PC-3 (cell line): Measurements from ENCODE around the gene CIZ1. TPM values are rescaled to one million over a fixed set of nuclear protein-coding genes. Genes with fewer than 3 reads are reported as not detected.
"Not testable (repeated sequence)": the region's sequence is repeated elsewhere in the genome, so short reads cannot be mapped to it uniquely, and the experiment has no call there.

Source experiments
- ATAC-seq: fragments of 200-7000 bp; cut with Tn5 transposase; 2 replicates; pipeline ENCODE4 v1.9.1; 2020; ENCODE audit warnings: mild to moderate bottlenecking, moderate library complexity
- BruUV-seq: library from RNA; stranded (reverse); fragments of 400-500 nt; replicated peaks from 2 replicates; lab custom pipeline; 2021; lab: Mats Ljungman, UMichigan
- CTCF ChIA-PET: fragments of 300-600 bp; sonication (Branson Sonifier 250); formaldehyde crosslinking; loops from one replicate; lab custom pipeline; 2022; ENCODE audit warnings: antibody characterized with exemption; lab: Charles Lee
- POLR2A ChIA-PET: fragments of 300-600 bp; sonication (Branson Sonifier 250); formaldehyde crosslinking; loops from one replicate; lab custom pipeline; 2022; ENCODE audit warnings: antibody characterized with exemption; ENCODE audit not compliant: unreplicated experiment; lab: Charles Lee
- DNase-seq: peaks from one replicate; pipeline ENCODE4 v3.0.0-alpha.2; 2015
- H2AFZ ChIP-seq: fragments of 300-600 bp; sonication (generic); 2 replicates; pipeline ENCODE4 v1.6.0; 2016; ENCODE audit warnings: antibody characterized with exemption, low read length
- H3F3A ChIP-seq: fragments of 300-600 bp; sonication (generic); one replicate; pipeline ENCODE4 v1.6.0; 2017; ENCODE audit warnings: antibody characterized with exemption, low read length, control low read depth, mild to moderate bottlenecking; ENCODE audit not compliant: unreplicated experiment
- H3K27ac ChIP-seq: fragments of 300-600 bp; sonication (generic); 2 replicates; pipeline ENCODE4 v1.5.1; 2016; ENCODE audit warnings: mild to moderate bottlenecking, low read length
- H3K27me3 ChIP-seq: fragments of 300-600 bp; sonication (generic); 2 replicates; pipeline ENCODE4 v1.6.1; 2016; ENCODE audit warnings: low read length, mixed read lengths
- H3K36me3 ChIP-seq: fragments of 300-600 bp; sonication (generic); 2 replicates; pipeline ENCODE4 v1.6.1; 2016; ENCODE audit warnings: low read depth, mixed run types, low read length, mixed read lengths
- H3K4me1 ChIP-seq: fragments of 300-600 bp; sonication (generic); 2 replicates; pipeline ENCODE4 v1.5.1; 2016; ENCODE audit warnings: low read length; ENCODE audit not compliant: insufficient read depth
- H3K4me2 ChIP-seq: fragments of 300-600 bp; sonication (generic); 2 replicates; pipeline ENCODE4 v1.6.0; 2016; ENCODE audit warnings: low read length
- H3K4me3 ChIP-seq: fragments of 300-600 bp; sonication (generic); 2 replicates; pipeline ENCODE4 v1.5.1; 2016; ENCODE audit warnings: mild to moderate bottlenecking, low read length, mixed read lengths
- H3K79me2 ChIP-seq: fragments of 300-600 bp; sonication (generic); 2 replicates; pipeline ENCODE4 v1.6.1; 2017; ENCODE audit warnings: low read length, mixed read lengths
- H3K9ac ChIP-seq: fragments of 300-600 bp; sonication (generic); 2 replicates; pipeline ENCODE4 v1.6.0; 2016; ENCODE audit warnings: mild to moderate bottlenecking, low read length
- H3K9me2 ChIP-seq: fragments of 300-600 bp; sonication (generic); replicated peaks from 2 replicates; pipeline ENCODE4 v1.6.1; 2016; ENCODE audit warnings: mixed run types, low read length, mixed read lengths
- H3K9me3 ChIP-seq: fragments of 300-600 bp; sonication (generic); 2 replicates; pipeline ENCODE4 v1.6.1; 2016; ENCODE audit warnings: low read length, mixed read lengths
- H4K20me1 ChIP-seq: fragments of 300-600 bp; sonication (generic); 2 replicates; pipeline ENCODE4 v1.6.1; 2016; ENCODE audit warnings: low read length, mixed read lengths
- EZH2 ChIP-seq: fragments of 300-600 bp; sonication (generic); IDR thresholded peaks from one replicate; pipeline ENCODE4 v1.6.1; 2017; ENCODE audit warnings: antibody characterized with exemption, mild to moderate bottlenecking, low read length; ENCODE audit not compliant: unreplicated experiment
- EZH2phosphoT487 ChIP-seq: fragments of 300-600 bp; sonication (generic); IDR thresholded peaks from 2 replicates; pipeline ENCODE4 v1.6.1; 2018; ENCODE audit warnings: mild to moderate bottlenecking, antibody characterized with exemption, low read length, borderline replicate concordance
- intact Hi-C: fragments of 100-400 bp; cut with micrococcal nuclease; formaldehyde crosslinking; loops from 2 replicates; pipeline ENCODE4 v1.9.0; 2023
- total RNA-seq: library from RNA; depleted of rRNA; stranded (reverse); fragments of >200 nt; gene quantifications from 2 replicates; pipeline ENCODE4 v1.2.3, GENCODE V29; 2014
- TF ChIP-seq, protein P1 (sequence below): fragments of 300-600 bp; sonication (generic); conservative IDR thresholded peaks from 2 replicates; pipeline ENCODE4 v1.5.1; 2017; ENCODE audit warnings: antibody characterized with exemption, low read depth, mild to moderate bottlenecking, low read length

Gene CIZ1
- total RNA-seq, 1 experiment from 2014 or later = 46.1 TPM

- no peaks in the 10 kb centered on the region for H3K27me3 ChIP-seq
- TF ChIP-seq EZH2phosphoT487 = no peak
- ATAC-seq (no peak), DNase-seq (no peak)
- H3K4me1 ChIP-seq = no peaks in the 10 kb centered on the region
- no peak overlapping the region for H3K27ac ChIP-seq
- no peaks in the 10 kb centered on the region for H3K36me3 ChIP-seq
- no peak overlapping the region for H2AFZ ChIP-seq
- no peaks in the 10 kb centered on the region for H4K20me1 ChIP-seq
- no peaks in the 10 kb centered on the region for H3K79me2 ChIP-seq
- ChIA-PET POLR2A (no interaction called here), CTCF (no interaction called here)
- no peaks in the 10 kb centered on the region for H3K9me3 ChIP-seq
- no TSS peak for BruUV-seq
- H3K9me2 ChIP-seq = no peaks in the 10 kb centered on the region
- no peaks in the 10 kb centered on the region for H3F3A ChIP-seq
- intact Hi-C loops = no loop called here
- H3K4me3 ChIP-seq = no peak overlapping the region
- no peak overlapping the region for H3K9ac ChIP-seq
- no peak overlapping the region for H3K4me2 ChIP-seq
Measured at GRCh38 chr9:128232528-128233428, 41.4 kb upstream of the CIZ1 start.

DNA sequence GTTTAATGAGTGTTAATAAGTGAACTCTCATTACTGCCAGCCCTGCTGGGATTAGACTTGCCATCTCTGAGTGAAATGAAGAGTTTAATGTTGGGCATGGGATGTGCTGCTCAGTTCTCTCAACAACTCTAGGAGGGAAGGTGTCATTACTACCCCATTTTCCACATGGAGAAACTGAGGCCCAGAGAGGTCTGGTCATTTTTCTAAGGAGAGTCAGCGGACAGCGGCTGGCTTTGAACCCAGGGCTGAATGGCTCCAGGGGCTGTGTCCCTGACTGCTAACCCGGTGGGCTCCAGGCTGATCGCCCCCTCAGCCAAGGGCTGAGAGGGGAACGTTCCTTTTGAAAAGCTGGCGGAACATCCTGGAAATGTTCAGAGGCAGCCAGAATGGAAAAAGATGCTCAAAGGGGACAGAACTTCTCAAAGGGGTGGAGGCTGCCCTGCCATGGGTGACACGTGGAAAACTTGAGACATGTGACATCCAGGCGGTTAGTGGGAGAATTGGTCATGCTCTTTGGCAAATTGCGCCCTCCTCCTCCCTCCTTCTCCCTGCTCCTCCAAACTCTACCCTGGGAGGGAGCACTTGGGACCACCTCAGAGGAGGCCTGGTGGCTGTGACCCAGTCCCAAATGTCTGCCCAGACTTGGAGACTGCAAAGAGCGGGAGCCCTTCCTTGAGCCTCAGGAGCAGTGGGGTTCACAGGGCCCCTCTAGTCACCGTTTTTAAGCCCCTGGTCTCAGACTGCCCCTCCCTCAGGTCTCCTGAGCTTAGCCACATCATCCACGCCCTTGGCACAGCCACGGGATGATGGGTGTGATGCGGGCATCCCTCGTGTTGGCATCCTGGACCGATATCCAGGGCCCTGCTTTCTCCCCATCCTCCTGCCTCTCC lies 40.5 kb upstream of the CIZ1 start:
- ChIA-PET POLR2A (no interaction called here), CTCF (no interaction called here)
- TF ChIP-seq EZH2phosphoT487 (no peak), EZH2 (no peak)
- TF ChIP-seq, protein P1, sequence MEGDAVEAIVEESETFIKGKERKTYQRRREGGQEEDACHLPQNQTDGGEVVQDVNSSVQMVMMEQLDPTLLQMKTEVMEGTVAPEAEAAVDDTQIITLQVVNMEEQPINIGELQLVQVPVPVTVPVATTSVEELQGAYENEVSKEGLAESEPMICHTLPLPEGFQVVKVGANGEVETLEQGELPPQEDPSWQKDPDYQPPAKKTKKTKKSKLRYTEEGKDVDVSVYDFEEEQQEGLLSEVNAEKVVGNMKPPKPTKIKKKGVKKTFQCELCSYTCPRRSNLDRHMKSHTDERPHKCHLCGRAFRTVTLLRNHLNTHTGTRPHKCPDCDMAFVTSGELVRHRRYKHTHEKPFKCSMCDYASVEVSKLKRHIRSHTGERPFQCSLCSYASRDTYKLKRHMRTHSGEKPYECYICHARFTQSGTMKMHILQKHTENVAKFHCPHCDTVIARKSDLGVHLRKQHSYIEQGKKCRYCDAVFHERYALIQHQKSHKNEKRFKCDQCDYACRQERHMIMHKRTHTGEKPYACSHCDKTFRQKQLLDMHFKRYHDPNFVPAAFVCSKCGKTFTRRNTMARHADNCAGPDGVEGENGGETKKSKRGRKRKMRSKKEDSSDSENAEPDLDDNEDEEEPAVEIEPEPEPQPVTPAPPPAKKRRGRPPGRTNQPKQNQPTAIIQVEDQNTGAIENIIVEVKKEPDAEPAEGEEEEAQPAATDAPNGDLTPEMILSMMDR = no peak
- Histone ChIP-seq H3K4me1 (no peaks in the 10 kb centered on the region), H3K9me2 (no peaks in the 10 kb centered on the region), H3K27ac (no peak overlapping the region), H4K20me1 (no peaks in the 10 kb centered on the region), H3K4me2 (no peak overlapping the region), H3K36me3 (no peaks in the 10 kb centered on the region), H3K9me3 (no peaks in the 10 kb centered on the region), H3K9ac (no peak overlapping the region), H2AFZ (no peak overlapping the region), H3K4me3 (no peak overlapping the region), H3K79me2 (no peaks in the 10 kb centered on the region), H3F3A (no peaks in the 10 kb centered on the region), H3K27me3 (no peaks in the 10 kb centered on the region)
- DNase-seq (no peak), ATAC-seq (no peak)
- BruUV-seq = no TSS peak
- intact Hi-C loops = no loop called here

DNA sequence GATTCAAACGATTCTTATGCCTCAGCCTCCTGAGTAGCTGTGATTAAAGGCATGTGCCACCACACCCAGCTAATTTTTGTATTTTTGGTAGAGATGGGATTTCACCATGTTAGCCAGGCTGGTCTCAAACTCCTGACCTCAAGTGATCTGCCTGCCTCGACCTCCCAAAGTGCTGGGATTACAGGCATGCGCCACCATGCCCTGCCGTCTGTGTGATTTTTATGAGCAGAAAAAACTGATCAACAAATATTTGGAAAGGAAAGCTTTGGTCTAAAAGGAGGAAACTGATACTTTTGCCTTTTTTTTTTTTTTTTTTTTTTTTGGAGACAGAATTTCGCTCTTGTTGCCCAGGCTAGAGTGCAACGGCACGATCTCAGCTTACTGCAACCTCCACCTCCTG lies 39.5 kb upstream of the CIZ1 start:
- H3K9me3 ChIP-seq, H3K79me2 ChIP-seq, H3K27ac ChIP-seq, H2AFZ ChIP-seq, BruUV-seq, intact Hi-C loops, H3K4me2 ChIP-seq, H3K27me3 ChIP-seq, H3K9me2 ChIP-seq, POLR2A ChIA-PET, ATAC-seq, H3K4me1 ChIP-seq, H4K20me1 ChIP-seq, H3F3A ChIP-seq, CTCF ChIA-PET, H3K4me3 ChIP-seq, H3K36me3 ChIP-seq, H3K9ac ChIP-seq, DNase-seq: not testable (repeated sequence)
